Activated CD8-positive, alpha-beta memory T cell treated with anti-CD3 and anti-CD28 coated beads for 1 hour (primary cell): Measurements from ENCODE around the gene KRT5.
"Not testable (repeated sequence)": the region's sequence is repeated elsewhere in the genome, so short reads cannot be mapped to it uniquely, and the experiment has no call there.

Experiments
- DNase-seq, 2 donors: peaks; one replicate each; pipeline ENCODE4 v3.0.0-alpha.2; 2020; ENCODE audit warnings: low read depth in 1 of 2; ENCODE audit errors: extremely low read depth in 1 of 2

Gene KRT5

DNA sequence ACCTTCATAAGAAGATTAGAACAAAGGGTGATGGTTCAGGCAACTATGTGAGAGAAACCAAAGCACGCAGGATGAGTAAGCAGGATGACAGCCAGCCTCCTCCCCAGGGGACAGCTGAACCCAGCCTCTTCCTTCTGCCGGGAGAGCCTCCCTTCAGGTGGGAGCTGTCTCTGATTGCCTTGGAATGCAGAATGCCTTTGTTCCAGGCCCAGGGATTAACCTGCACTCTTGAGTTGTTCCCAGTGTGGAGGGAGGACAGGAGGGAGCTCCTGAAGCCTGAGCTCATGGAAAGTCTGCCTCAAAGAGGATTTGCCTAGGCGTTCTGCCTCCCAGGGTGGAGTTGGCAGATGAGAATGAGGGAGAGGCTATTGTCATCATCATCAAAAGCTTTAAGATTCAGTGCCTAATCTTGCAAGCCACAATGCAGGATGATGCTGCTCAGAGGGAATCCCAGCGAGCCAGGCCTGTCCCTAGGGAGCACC is 23.6 kb downstream of the KRT5 start:
- no peak for DNase-seq

DNA sequence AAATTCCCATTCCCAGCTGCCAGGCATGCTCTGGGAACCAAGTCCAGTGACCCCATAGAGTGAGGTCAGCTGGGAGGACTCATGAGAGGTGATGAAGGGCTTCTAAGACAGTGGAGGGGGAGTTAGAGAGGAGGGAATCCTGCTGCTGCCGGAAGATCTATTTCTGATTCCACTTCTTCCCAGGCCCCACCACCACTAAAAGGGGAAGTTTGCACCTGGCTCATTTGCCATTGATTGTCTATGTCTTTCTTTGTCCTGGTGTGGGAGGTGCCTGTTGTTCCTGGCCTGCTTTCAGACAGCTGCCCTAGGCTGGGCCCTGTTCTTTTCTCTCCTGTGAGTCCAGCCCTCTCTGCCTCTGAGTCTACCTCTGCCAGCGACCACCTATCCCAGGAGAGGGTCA is 24.1 kb downstream of the KRT5 start:
- no peak for DNase-seq

DNA sequence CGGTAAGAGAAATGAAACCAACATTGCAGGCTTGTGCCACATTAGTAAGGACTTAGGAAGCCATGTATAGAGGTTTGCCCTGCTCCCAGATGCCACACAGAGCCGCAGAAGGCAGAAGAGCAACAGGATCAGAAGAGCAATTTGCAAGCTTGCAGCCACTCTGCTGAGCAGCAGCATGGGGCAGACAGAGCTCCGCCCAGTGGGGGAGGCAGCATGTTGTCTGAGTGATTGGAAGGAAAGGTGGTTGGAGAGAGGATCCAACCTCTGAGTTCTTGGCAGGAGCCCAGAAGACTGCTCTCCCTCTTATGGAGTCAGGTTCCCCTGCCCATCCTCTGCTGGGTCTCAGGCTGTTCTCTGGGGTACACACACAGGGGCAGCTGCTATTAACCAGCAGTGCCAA is 24.8 kb downstream of the KRT5 start:
- DNase-seq: no peak

DNA sequence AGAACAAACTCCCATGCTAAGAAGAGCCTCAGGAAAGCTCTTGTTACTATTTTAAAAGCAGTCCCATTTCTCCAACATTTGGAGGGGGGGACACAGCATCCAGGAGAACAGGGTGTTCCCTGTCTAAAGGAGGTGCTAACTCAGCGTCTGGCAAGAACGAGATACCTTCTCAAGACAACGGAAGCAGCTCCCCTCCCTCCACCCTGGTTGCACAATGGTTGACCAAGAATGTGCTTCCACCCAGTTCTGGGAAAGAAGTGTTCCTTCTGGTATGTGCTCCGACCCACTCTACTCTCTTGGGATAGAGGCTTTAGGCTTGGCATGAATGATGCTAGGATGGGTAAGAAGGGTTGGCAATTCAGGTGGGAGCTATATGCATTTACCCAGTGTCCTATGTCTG is 25.7 kb downstream of the KRT5 start:
- DNase-seq: no peak

- no peak for DNase-seq
Measured at GRCh38 chr12:52494100-52494499, 26.1 kb downstream of the KRT5 start.

DNA sequence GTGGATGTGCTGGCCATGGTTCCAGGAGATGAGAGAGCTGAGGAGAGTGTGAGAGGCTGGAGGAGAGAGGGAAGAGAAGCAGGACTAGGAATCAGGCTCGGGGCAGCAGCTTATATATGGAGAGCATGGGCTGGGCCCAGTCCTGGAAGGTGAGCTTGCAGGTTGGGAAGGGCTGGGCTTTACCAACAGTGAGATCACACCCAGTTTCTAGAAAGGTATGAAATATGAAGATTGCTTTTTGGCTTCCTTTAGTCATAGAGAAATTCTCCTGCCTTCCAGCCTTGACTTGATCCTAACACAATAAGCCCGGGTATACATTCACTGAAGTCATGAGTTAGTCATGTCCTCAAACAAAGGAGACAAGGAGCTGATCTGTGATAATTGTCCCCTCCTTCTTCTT is 27.0 kb downstream of the KRT5 start, which contains the start of gene KRT6A:
KRT6A (minus strand) TSS at position 86 of the 400 bp plus-strand sequence; CDS start at position 17, 69 bp downstream.
- no peak for DNase-seq

DNA sequence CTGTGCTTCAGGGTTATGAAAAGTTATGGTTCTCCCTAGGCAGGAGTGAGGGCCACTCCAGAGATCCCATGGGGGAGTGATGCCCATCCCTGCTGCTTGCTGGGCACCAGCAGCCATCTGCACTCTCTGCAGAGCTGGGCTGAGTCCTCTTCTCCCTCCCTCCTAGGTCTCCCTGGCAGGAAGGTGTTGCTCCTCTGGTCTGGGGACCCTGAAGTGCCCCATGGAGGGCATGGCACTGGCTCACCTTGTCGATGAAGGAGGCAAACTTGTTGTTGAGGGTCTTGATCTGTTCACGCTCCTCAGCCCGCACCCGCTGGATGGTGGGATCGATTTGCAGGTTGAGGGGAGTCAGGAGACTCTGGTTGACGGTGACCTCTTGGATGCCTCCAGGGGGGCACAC is 27.8 kb downstream of the KRT5 start:
- not testable (repeated sequence) for DNase-seq

GRCh38 chr12:52491495-52491894 is 28.7 kb downstream of the KRT5 start:
- not testable (repeated sequence) for DNase-seq

DNA sequence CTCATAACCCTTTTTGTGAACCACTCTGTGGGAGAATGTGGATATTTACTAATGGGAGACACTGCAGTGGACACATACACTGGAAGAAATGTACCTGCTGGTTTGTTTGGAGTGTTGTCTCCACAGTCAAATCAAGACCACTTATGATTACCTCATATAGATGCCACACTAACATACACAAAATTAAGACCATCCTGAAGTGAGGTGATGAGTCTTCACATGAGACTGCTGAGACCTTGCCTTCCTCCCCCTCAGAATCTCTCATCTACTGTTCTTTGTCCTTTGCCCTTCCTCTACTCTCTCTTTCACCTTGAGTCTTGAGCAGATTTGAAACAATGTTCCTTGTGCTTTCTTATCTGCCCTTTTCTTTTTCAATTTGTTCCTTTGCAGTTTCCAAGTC is 31.5 kb downstream of the KRT5 start:
- DNase-seq: no peak

- not testable (repeated sequence) for DNase-seq
Measured at GRCh38 chr12:52487744-52488443, 32.3 kb downstream of the KRT5 start.

DNA sequence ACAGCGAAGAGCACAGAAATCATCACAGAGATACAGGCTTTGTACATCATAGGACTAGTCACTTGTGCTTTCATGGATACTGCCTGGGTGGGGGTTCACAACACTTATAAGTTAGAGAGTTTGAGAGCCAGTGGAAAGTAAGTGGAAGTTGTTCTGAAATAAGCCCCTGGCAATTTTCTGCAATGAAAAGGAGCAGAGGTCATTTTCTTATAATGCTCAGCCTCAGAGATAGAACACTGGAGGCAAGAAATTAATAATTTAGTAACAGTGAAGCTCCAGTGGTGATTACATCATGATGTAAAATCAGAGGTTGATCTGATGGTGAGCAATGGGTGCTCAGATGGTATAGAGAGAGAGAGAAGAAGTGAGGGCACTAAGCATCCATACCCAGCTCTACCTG is 33.0 kb downstream of the KRT5 start:
- no peak for DNase-seq

DNA sequence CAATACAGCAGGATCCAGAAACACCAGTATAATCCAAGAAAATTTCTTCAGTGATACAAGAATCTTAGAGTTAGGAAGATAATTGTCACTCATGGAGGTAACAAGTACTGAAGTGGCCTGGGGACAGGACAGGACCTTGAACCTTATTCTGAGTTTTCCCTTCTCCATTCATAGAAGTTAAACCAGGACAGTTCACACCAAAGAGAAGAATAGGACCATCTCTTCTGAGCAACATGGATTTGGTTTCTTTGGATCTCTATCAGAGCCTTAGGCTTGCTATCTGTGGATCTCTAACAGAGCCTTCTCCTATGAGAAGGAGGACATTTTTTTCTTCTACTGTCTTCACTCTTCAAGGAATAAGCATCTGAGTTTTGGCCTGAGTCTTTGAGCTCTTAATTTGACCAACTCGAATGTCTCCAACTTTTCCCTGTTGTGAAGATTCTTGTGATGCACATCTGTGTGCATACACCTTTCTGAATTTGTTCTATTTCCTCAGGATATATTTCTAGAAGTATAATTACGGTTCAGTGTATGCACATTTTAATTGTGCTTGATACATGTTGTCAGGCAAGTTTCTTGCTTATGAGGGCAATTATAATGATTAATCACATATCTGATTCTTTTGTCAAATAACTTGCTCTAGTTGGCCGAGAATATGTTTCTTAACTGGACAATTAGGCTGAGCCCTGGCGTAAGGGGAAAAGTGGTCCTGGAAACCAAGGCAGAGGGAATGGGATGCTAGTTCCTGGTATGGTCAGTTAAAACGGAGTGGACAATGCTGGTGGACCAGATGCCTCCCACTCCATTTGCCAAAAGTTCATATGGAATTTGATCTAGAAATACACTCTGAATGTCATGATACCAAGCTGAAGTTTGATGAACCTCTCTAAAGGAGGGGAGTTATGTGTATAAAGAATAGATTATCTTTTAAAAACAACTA is 33.8 kb downstream of the KRT5 start:
- DNase-seq: no peak

DNA sequence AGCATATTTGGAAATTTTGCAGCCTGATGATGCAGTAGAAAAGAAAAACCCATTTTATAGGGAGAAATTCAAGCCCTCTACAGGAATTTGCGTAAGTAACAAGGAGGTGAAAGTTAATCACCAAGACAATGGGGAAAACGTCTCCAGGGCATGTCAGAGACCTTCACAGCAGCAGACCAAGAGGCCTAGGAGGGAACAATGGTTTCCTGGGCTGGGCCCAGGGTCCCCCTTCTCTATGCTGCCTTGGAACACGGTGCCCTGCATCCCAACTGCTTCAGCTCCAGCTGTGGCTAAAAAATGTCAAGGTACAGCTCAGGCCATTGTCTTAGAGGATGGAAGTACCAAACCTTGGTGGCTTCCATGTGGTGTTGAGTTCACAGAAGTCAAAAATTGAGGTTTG is 40.1 kb downstream of the KRT5 start:
- DNase-seq: no peak

DNA sequence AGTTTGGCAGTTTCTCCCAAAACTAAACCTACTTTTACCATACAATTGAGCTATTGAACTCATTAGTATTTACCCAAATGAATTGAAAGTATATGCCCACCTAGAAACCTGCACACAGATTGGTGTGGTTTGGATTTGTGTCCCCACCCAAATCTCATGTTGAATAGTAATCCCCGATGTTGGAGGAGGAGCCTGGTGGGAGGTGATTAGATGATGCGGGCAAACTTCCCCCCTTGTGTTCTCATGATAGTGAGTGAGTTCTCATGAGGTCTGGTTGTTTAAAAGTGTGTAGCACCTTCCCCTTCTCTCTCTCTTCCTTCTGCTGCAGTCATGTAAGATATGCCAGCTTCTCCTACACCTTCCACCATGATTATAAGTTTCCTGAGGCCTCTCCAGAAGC is 42.5 kb downstream of the KRT5 start:
- no peak for DNase-seq

GRCh38 chr12:52474212-52474611 is 46.0 kb downstream of the KRT5 start:
- DNase-seq: no peak

DNA sequence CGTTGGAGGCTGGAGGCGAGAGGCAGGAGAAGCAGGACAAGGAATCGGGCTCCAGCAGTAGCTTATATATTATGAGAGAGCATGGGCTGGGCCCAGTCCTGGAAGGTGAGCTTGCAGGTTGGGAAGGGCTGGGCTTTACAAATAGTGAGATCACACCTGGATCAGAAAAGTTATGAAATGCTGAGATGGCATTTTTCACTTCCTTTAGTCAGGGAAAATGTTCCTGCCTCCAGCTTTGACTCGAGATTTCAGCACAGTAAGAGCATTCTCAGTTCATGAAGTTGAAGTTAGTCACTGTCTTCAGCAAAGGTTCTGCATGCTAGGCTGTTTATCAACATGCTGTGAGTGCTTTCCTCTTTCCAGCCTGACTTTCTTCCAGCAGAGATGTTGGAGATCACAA is 46.4 kb downstream of the KRT5 start, which contains the start of gene KRT6C:
KRT6C (minus strand) TSS at position 38 of the 400 bp plus-strand sequence. CDS start 68 bp downstream, outside the sequence.
- no peak for DNase-seq

GRCh38 chr12:52469853-52470252 is 50.3 kb downstream of the KRT5 start:
- DNase-seq: no peak

GRCh38 chr12:52464897-52465296 is 55.3 kb downstream of the KRT5 start:
- no peak for DNase-seq
